Spleen (tissue), 7 donors: ENCODE data around the gene PPIL4.
"Not testable (repeated sequence)": the region's sequence is repeated elsewhere in the genome, so short reads cannot be mapped to it uniquely, and the experiment has no call there.

ENCODE experiments used
- POLR2A ChIP-seq, 3 donors: fragments of 450-650 bp; IDR thresholded peaks; one replicate each; pipeline ENCODE4 v1.5.1; 2017; ENCODE audit warnings: antibody characterized with exemption in 3 of 3, mild to moderate bottlenecking in 1 of 3
- TF ChIP-seq, protein P1 (sequence below), 11 experiments: fragments of 200-600 bp in 7 of 11; fragments of 450-650 bp in 4 of 11; sonication (generic) in 4 of 11; IDR thresholded peaks in 8 of 11; conservative IDR thresholded peaks in 3 of 11; 1 replicate in 7 of 11; 2 replicates in 4 of 11; pipeline versions ENCODE4 v1.4.0 to v1.8.0; 2016 to 2021; ENCODE audit warnings: antibody characterized with exemption in 11 of 11, inconsistent platforms in 4 of 11, mild to moderate bottlenecking in 1 of 11
- donor health status: DM: no; HTN: no; CAD: no; lungs with moderate emphysema.
- donor health status: DM: no; HTN: no; CAD: no.
- donor health status: DM: no; HTN: no; CAD: no.

GRCh38 chr6:149495349-149496016 lies 50.4 kb downstream of the PPIL4 start:
- TF ChIP-seq, protein P1, sequence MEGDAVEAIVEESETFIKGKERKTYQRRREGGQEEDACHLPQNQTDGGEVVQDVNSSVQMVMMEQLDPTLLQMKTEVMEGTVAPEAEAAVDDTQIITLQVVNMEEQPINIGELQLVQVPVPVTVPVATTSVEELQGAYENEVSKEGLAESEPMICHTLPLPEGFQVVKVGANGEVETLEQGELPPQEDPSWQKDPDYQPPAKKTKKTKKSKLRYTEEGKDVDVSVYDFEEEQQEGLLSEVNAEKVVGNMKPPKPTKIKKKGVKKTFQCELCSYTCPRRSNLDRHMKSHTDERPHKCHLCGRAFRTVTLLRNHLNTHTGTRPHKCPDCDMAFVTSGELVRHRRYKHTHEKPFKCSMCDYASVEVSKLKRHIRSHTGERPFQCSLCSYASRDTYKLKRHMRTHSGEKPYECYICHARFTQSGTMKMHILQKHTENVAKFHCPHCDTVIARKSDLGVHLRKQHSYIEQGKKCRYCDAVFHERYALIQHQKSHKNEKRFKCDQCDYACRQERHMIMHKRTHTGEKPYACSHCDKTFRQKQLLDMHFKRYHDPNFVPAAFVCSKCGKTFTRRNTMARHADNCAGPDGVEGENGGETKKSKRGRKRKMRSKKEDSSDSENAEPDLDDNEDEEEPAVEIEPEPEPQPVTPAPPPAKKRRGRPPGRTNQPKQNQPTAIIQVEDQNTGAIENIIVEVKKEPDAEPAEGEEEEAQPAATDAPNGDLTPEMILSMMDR (IDR thresholded peaks at IDR 0.05 in 8 of 11, conservative IDR thresholded peaks at IDR 0.05 in 3 of 11), result not testable (repeated sequence)
- not testable (repeated sequence) for TF ChIP-seq POLR2A (IDR thresholded peaks at IDR 0.05)
